Measurements from ENCODE around the gene LDHD.

The LDHD gene

GRCh38 chr16:75062976-75063346, 53.6 kb downstream of the LDHD start:
- no peaks in the 10 kb centered on the region for H3K36me3 ChIP-seq (replicated peaks; ENCODE audit: low read depth, low read length)
- no peaks in the 10 kb centered on the region for H4K20me1 ChIP-seq (ENCODE audit: insufficient read depth, low read length)
- no peak overlapping the region for H2AFZ ChIP-seq (ENCODE audit: low read depth, low read length)
- H3K9ac ChIP-seq (ENCODE audit: low read length), result no peak overlapping the region
- no peak for TF ChIP-seq EZH2phosphoT487 (IDR thresholded peaks at IDR 0.05; ENCODE audit: low read depth)
- TF ChIP-seq CTCF (IDR thresholded peaks at IDR 0.05; ENCODE audit: low read depth, low read length), result no peak
- H3K4me2 ChIP-seq (ENCODE audit: low read length), result no peak overlapping the region
- H3K4me1 ChIP-seq (ENCODE audit: low read length), result no peaks in the 10 kb centered on the region
- H3K27ac ChIP-seq (ENCODE audit: low read length), result no peak overlapping the region
- H3K79me2 ChIP-seq (ENCODE audit: low read length), result no peaks in the 10 kb centered on the region
- no peaks in the 10 kb centered on the region for H3K27me3 ChIP-seq (ENCODE audit: low read depth, low read length)
- H3K9me3 ChIP-seq (ENCODE audit: insufficient read depth, low read length), result no peaks in the 10 kb centered on the region
- no peak overlapping the region for H3K4me3 ChIP-seq (ENCODE audit: low read length)

GRCh38 chr16:75062135-75062975, 54.2 kb downstream of the LDHD start:
- Histone ChIP-seq H3K4me3 (ENCODE audit: low read length) (no peak overlapping the region), H3K4me1 (ENCODE audit: low read length) (no peaks in the 10 kb centered on the region), H4K20me1 (ENCODE audit: insufficient read depth, low read length) (no peaks in the 10 kb centered on the region), H3K4me2 (ENCODE audit: low read length) (no peak overlapping the region), H2AFZ (ENCODE audit: low read depth, low read length) (no peak overlapping the region), H3K79me2 (ENCODE audit: low read length) (no peaks in the 10 kb centered on the region), H3K9ac (ENCODE audit: low read length) (no peak overlapping the region), H3K27ac (ENCODE audit: low read length) (no peak overlapping the region), H3K9me3 (ENCODE audit: insufficient read depth, low read length) (no peaks in the 10 kb centered on the region), H3K36me3 (replicated peaks; ENCODE audit: low read depth, low read length) (no peaks in the 10 kb centered on the region), H3K27me3 (ENCODE audit: low read depth, low read length) (no peaks in the 10 kb centered on the region)
- no peak for TF ChIP-seq EZH2phosphoT487 (IDR thresholded peaks at IDR 0.05; ENCODE audit: low read depth)
- no peak for TF ChIP-seq CTCF (IDR thresholded peaks at IDR 0.05; ENCODE audit: low read depth, low read length)
